Measurements from ENCODE around the gene SLC45A3. TPM values are rescaled to one million over a fixed set of nuclear protein-coding genes. Genes with fewer than 3 reads are reported as not detected.
A peak's percentile ranks its signal among the peaks of the same experiment; 100 is the strongest.
"Not testable (repeated sequence)": the region's sequence is repeated elsewhere in the genome, so short reads cannot be mapped to it uniquely, and the experiment has no call there.

Gene SLC45A3
- total RNA-seq (2014; rRNA removed; shearing (Covaris generic)), result 10.7 and 13.2 TPM in 2 replicates
- polyA plus RNA-seq (2015; cell fraction: cytosol; rRNA removed), result 7.0 and 7.5 TPM in 2 replicates
- polyA plus RNA-seq (2015; cell fraction: nucleus; rRNA removed), result 10.0 and 12.2 TPM in 2 replicates

- DNase-seq (ENCODE audit: low read depth), result no peak
Measured at GRCh38 chr1:205680073-205680851, at the start of gene SLC45A3. Gene SLC45A3 (minus strand): TSS chr1:205680509. CDS start chr1:205664656, 15,853 bp downstream.

GRCh38 chr1:205726619-205727125, 46.4 kb upstream of the SLC45A3 start:
- DNase-seq (ENCODE audit: low read depth), result no peak

GRCh38 chr1:205725514-205725913, 45.2 kb upstream of the SLC45A3 start:
- no peak for DNase-seq (ENCODE audit: low read depth)

- not testable (repeated sequence) for DNase-seq (ENCODE audit: low read depth)
Measured at GRCh38 chr1:205720740-205721139, 40.4 kb upstream of the SLC45A3 start.

GRCh38 chr1:205719762-205720161, 39.5 kb upstream of the SLC45A3 start:
- DNase-seq (ENCODE audit: low read depth), result no peak

- no peak for DNase-seq (ENCODE audit: low read depth)
Measured at GRCh38 chr1:205719015-205719414, 38.7 kb upstream of the SLC45A3 start.

- no peak for DNase-seq (ENCODE audit: low read depth)
Measured at GRCh38 chr1:205716371-205717132, 36.2 kb upstream of the SLC45A3 start.

GRCh38 chr1:205715628-205716027, 35.3 kb upstream of the SLC45A3 start:
- no peak for DNase-seq (ENCODE audit: low read depth)

- no peak for DNase-seq (ENCODE audit: low read depth)
Measured at GRCh38 chr1:205714906-205715246, 34.6 kb upstream of the SLC45A3 start.

- DNase-seq (ENCODE audit: low read depth), result no peak
Measured at GRCh38 chr1:205714190-205714905, 34.0 kb upstream of the SLC45A3 start.

GRCh38 chr1:205711105-205712048, 31.1 kb upstream of the SLC45A3 start:
- peak; percentile 59 for DNase-seq (ENCODE audit: low read depth)

GRCh38 chr1:205710201-205711062, 30.1 kb upstream of the SLC45A3 start:
- no peak for DNase-seq (ENCODE audit: low read depth)

GRCh38 chr1:205709640-205710039, 29.3 kb upstream of the SLC45A3 start:
- no peak for DNase-seq (ENCODE audit: low read depth)

- no peak for DNase-seq (ENCODE audit: low read depth)
Measured at GRCh38 chr1:205709059-205709398, 28.7 kb upstream of the SLC45A3 start.

- no peak for DNase-seq (ENCODE audit: low read depth)
Measured at GRCh38 chr1:205706601-205707502, 26.5 kb upstream of the SLC45A3 start.

GRCh38 chr1:205704903-205705302, 24.6 kb upstream of the SLC45A3 start:
- DNase-seq (ENCODE audit: low read depth), result no peak

GRCh38 chr1:205703072-205703471, 22.8 kb upstream of the SLC45A3 start:
- DNase-seq (ENCODE audit: low read depth), result no peak

GRCh38 chr1:205701891-205702290, 21.6 kb upstream of the SLC45A3 start:
- no peak for DNase-seq (ENCODE audit: low read depth)

All from HT1080 (cell line).